Temporal lobe (tissue), 1 donor: ENCODE results near the gene NPR3. TPM values are rescaled to one million over a fixed set of nuclear protein-coding genes. Genes with fewer than 3 reads are reported as not detected.

Experiments
- total RNA-seq: library from RNA; depleted of rRNA; stranded (reverse); fragments of >200 nt; gene quantifications from one replicate; pipeline ENCODE4 v1.2.3, GENCODE V29; 2014

NPR3 gene
- total RNA-seq, 1 donor from 2014 or later, result 15.2 TPM

Other genes starting within 250 kb of the NPR3 start
- gene SUB1, start 125.8 kb upstream of the NPR3 start, total RNA-seq, result 212 TPM